Posterior cingulate gyrus (tissue), 11 donors: ENCODE results near the gene SCAI.
"Not testable (repeated sequence)": the region's sequence is repeated elsewhere in the genome, so short reads cannot be mapped to it uniquely, and the experiment has no call there.

Experiments used
- DNase-seq, 10 donors: peaks; one replicate each; pipeline versions ENCODE4 v3.0.0 to v3.0.0-alpha.2; 2020 to 2021; ENCODE audit warnings: mixed read lengths in 3 of 10
- intact Hi-C: fragments of 100-400 bp; cut with DNase I; formaldehyde crosslinking; loops from one replicate; pipeline ENCODE4 v1.15.1; 2023

The SCAI gene

DNA sequence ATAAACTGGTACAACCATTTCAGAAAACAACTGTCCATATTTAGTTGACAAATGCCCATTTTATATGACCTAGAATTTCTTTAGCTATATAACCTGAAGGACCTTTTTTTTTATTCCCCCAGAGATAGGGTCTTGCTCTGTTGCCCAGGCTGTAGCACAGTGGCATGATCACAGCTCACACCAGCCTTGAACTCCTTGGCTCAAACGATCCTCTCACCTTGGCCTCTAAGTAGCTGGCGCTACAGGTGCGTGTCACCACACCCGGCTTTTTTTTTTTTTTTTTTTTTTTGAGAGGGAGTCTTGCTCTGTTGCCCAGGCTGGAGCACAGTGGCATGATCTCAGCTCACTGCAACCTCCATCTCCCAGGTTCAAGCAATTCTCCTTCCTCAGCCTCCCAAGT, 28.8 kb downstream of the SCAI start:
- intact Hi-C loops, DNase-seq: not testable (repeated sequence)

- no peak for DNase-seq
- intact Hi-C loops: no loop called here
These were observed 32.9 kb downstream of the SCAI start for GRCh38 chr9:125110464-125110863.

GRCh38 chr9:125108541-125108940, 34.8 kb downstream of the SCAI start:
- DNase-seq, intact Hi-C loops: not testable (repeated sequence)

- intact Hi-C loops: no loop called here
- no peak for DNase-seq
These were observed 36.9 kb downstream of the SCAI start for GRCh38 chr9:125106285-125106893.

GRCh38 chr9:125103770-125104460, 39.4 kb downstream of the SCAI start:
- intact Hi-C loops: no loop called here
- DNase-seq: no peak

GRCh38 chr9:125103021-125103420, 40.3 kb downstream of the SCAI start:
- no peak for DNase-seq
- intact Hi-C loops: no loop called here

DNA sequence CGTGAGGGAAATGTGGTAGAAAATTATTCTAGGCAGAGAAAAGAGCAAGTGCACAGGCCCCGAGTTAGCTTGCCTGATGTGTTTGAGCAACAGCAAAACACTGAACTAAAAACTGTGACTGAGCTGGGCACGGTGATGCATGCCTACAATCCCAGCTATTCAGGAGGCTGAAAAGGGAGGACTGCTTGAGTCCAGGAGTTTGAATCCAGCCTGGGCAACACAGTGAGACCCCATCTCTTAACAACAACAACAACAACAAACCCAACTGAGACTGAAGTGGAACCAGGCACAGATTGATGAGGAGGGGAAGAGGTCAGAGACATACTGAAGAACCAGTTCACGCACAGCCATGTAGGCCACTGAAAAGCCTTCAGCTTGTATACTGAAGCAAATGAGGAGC, 42.5 kb downstream of the SCAI start:
- intact Hi-C loops: no loop called here

DNA sequence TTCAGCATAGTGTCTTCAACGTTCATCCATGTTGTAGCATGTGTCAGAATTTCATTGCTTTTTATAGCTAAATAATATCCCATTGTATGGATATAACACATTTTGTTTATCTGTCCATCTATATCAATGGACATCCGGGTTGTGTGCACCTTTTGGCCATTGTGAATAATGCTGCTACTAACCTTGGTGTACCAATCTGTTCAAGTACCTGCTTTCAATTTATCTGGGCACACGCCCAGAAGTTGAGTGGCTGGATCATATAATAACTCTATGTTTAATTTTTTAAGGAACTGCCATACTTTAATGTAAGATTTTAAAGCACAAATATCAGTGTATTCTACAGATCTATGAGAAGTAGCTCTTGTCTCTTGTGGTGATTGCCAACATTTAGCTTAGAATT, 43.5 kb downstream of the SCAI start:
- DNase-seq: no peak
- intact Hi-C loops: no loop called here

More for the DNA sequence above, 42.5 kb downstream of the SCAI start:
- DNase-seq: no peak

- DNase-seq: no peak
- intact Hi-C loops: no loop called here
These were observed 47.4 kb downstream of the SCAI start for GRCh38 chr9:125095821-125096443.

GRCh38 chr9:125091121-125091520, 52.2 kb downstream of the SCAI start:
- no peak for DNase-seq
- intact Hi-C loops: no loop called here

- DNase-seq: no peak
- intact Hi-C loops: no loop called here
These were observed 54.0 kb downstream of the SCAI start for GRCh38 chr9:125089331-125089730.

- no peak for DNase-seq
- intact Hi-C loops: no loop called here
These were observed 54.6 kb downstream of the SCAI start for GRCh38 chr9:125088752-125089151.

DNA sequence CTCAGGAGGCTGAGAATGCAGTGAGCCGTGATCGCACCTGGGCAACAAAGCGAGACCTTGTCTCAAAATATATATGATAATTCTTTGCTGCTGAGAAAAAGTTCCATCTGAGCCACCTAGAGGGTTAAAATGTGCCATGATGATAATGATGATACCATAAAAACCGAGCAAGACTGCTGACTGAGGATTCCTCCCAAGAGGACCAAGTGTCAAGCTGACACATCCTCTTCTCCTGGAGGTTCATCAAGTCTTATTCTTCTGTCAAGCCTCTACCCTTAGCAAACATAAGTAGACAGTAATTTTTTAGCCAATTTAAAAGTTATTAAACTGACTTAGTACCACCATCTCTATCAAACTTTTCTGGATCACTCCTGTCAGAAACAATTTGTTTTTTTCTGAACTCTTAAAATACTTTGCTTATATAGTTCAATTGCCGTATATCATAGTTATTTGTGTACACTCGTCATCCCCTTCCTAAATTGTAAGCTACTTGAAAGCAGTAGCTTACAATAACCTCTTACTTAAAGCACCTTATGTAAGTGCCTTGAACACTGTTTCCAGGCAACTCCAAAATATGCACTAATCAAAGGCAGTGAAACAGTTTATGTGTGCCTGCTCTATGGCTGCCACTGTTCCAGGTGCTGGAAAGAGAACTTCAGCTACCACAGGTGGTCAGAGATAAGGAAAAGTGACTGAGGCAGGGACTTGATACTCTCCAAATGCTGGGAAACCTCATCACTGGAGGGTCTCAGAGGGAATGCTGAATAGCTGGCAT, 57.4 kb downstream of the SCAI start:
- no peak for DNase-seq
- intact Hi-C loops: no loop called here

- DNase-seq, intact Hi-C loops: not testable (repeated sequence)
These were observed 61.1 kb downstream of the SCAI start for GRCh38 chr9:125082197-125082596.

DNA sequence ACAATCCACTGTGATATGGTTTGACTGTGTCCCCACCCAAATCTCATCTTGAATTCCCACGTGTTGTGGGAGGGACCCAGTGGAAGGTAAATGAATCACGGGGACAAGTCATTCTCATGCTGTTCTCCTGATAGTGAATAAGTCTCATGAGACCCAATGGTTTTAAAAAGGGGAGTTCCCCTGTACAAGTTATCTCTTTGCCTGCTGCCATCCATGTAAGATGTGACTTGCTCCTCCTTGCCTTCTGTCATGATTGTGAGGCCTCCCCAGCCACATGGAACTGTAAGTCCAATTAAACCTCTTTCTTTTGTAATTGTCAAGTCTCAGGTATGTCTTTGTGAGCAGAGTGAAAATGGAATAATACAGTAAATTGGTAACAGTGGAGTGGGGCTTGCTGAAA, 62.5 kb downstream of the SCAI start:
- intact Hi-C loops, DNase-seq: not testable (repeated sequence)

DNA sequence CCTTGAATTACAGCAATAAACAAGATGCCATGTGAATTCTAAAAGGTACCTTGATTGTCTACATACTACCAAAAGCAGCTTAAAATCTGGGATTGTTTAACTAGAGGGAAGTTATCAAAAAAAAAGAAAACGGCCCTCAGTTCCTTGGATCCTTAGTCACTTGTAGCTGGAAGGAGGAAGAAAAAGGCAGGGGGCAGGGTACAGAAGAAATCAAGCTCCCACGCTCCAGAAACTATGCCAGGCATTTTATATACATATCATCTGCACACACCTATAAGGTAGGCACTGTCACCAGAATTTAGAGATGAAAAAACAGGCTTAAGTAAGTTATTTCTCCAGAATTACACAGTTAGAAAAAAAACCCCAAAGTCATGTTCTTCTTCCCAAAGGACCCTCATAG, 63.4 kb downstream of the SCAI start:
- intact Hi-C loops: no loop called here

DNA sequence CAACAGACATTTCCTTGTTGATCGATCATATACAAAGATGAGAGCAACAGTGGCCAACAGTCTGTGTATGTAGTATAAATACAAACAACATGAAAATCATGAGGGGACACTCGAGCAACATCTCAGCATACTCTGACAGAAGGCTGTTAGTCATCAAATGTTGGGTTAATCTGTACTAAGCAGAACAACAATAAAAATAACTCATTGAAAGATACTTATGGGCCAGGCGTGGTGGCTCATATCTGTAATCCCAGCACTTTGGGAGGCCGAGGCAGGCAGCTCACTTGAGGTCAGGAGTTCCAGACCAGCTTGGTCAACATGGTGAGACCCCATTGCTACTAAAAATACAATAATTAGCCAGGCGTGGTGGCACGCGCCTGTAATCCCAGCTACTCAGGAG, 67.3 kb downstream of the SCAI start:
- no peak for DNase-seq
- intact Hi-C loops: no loop called here

More for the DNA sequence above, 63.4 kb downstream of the SCAI start:
- no peak for DNase-seq

DNA sequence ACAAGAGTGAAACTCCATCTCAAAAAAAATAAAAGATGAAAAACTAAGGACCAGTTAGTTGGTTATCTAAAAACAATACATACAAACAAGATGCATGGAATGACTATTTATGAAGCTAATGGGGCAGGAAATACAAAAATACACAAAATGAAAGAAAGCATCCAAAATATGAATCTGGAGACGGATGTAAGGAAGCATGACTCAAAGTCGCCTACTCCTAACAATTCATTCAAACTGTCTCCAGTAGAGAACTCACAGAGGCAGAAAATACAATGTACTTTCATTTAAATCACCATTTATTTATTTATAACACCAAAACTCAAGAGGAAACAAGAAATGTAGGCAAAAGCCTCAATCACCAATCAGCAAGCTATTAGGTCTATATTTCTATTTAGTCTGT, 68.4 kb downstream of the SCAI start:
- intact Hi-C loops: no loop called here

DNA sequence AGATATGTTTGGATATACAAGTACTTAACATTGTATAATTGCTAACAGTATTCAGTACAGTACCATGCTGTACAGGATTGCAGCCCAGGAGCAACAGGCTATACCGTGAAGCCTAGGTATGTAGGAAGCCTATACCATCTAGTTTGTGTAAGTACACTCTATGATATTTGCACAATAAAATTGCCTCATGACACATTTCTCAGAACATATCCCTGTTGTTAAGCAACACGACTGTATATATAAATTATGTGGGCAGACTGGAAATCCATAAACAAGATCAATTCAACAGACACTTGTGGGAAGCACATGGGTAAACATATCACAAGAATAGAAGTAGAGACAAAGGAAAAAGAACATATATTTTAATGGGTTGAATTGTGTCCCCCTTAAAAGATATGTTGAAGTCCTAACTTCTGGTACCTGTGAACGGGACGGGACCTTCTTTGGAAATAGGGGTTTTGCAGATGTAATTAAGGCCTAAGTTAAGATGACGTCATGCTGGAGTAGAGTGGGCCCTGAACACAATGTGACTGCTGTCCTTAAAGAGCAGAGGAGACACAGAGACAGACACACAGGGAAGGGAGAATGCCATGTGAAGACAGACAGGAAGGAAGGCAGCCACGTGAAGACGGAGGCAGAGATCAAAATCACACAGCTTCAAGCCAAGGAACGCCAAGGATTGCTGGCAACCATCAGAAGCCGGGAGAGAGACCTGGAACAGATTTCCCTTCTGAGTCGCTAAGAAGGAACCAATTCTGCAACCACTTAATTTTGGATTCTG, 76.3 kb downstream of the SCAI start:
- peak in 4 of 10 donors; percentile 21 to 71 (median 25) for DNase-seq
- intact Hi-C loops: no loop called here

More for the DNA sequence above, 68.4 kb downstream of the SCAI start:
- DNase-seq: no peak

DNA sequence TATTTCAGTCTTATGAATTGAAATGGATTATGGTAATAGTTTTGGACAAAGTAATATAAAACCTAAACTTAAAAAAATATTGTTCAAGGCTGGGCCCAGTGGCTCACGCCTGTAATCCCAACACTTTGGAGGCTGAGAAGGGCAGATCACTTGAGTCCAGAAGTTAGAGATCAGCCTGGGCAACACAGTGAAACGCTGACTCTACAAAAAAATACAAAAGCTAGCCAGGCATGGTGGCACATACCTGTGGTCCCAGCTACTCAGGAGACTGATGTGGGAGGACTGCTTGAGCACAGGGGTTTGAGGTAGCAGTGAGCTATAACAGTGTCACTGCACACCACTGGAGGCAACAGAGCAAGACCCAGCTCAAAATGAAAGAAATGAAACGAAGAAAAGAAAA, 81.9 kb downstream of the SCAI start:
- intact Hi-C loops: no loop called here
- no peak for DNase-seq
